Stimulated activated memory B cell treated with anti-CD40 and anti-IgM and Interleukin-4, amounts not matched to agents 10 μg/mL and 1 μg/mL and 100 μg/mL, for 72 hours (primary cell): ENCODE data around the gene EXD3.

Experiments
- ATAC-seq: fragments of 150-1000 bp; cut with Tn5 transposase; 2 replicates; pipeline ENCODE4 v1.10.0; 2021
- H3K27ac Mint-ChIP-seq: one replicate; pipeline ENCODE4 v1.8.0; 2022; ENCODE audit warnings: mild to moderate bottlenecking, mixed read lengths
- H3K27me3 Mint-ChIP-seq: one replicate; pipeline ENCODE4 v1.8.0; 2022; ENCODE audit warnings: mixed read lengths
- H3K36me3 Mint-ChIP-seq: one replicate; pipeline ENCODE4 v1.8.0; 2022; ENCODE audit warnings: mixed read lengths
- H3K4me1 Mint-ChIP-seq: one replicate; pipeline ENCODE4 v1.8.0; 2022; ENCODE audit warnings: mixed read lengths
- H3K4me3 Mint-ChIP-seq: one replicate; pipeline ENCODE4 v1.8.0; 2022; ENCODE audit warnings: mild to moderate bottlenecking, moderate library complexity, mixed read lengths
- H3K9me3 Mint-ChIP-seq: one replicate; pipeline ENCODE4 v1.8.0; 2022; ENCODE audit warnings: mixed read lengths

The EXD3 gene

GRCh38 chr9:137286975-137287383 lies 136.0 kb downstream of the EXD3 start:
- peak overlapping the region; percentile 15 for H3K4me3 Mint-ChIP-seq
- H3K36me3 Mint-ChIP-seq, result no peaks in the 10 kb centered on the region
- H3K9me3 Mint-ChIP-seq, result peaks cover 3% of the 10 kb centered on the region
- H3K27ac Mint-ChIP-seq, result peak overlapping the region; percentile 89
- no peaks in the 10 kb centered on the region for H3K27me3 Mint-ChIP-seq
- peaks cover 26% of the 10 kb centered on the region for H3K4me1 Mint-ChIP-seq
- peak; percentile 42 for ATAC-seq

GRCh38 chr9:137281345-137282116 lies 141.4 kb downstream of the EXD3 start:
- H3K9me3 Mint-ChIP-seq, result no peaks in the 10 kb centered on the region
- no peaks in the 10 kb centered on the region for H3K36me3 Mint-ChIP-seq
- peaks cover 33% of the 10 kb centered on the region for H3K4me1 Mint-ChIP-seq
- ATAC-seq, result no peak
- H3K27ac Mint-ChIP-seq, result no peak overlapping the region
- H3K4me3 Mint-ChIP-seq, result no peak overlapping the region
- no peaks in the 10 kb centered on the region for H3K27me3 Mint-ChIP-seq

- no peaks in the 10 kb centered on the region for H3K36me3 Mint-ChIP-seq
- no peak overlapping the region for H3K4me3 Mint-ChIP-seq
- ATAC-seq, result peak; percentile 25
These were observed 142.3 kb downstream of the EXD3 start for GRCh38 chr9:137280474-137281344.

GRCh38 chr9:137279741-137280473 lies 143.1 kb downstream of the EXD3 start:
- peaks cover 40% of the 10 kb centered on the region for H3K4me1 Mint-ChIP-seq
- no peaks in the 10 kb centered on the region for H3K9me3 Mint-ChIP-seq
- no peak overlapping the region for H3K4me3 Mint-ChIP-seq
- no peaks in the 10 kb centered on the region for H3K36me3 Mint-ChIP-seq
- no peak for ATAC-seq
- H3K27me3 Mint-ChIP-seq, result no peaks in the 10 kb centered on the region
- H3K27ac Mint-ChIP-seq, result no peak overlapping the region

More at GRCh38 chr9:137280474-137281344, 142.3 kb downstream of the EXD3 start:
- H3K9me3 Mint-ChIP-seq, result no peaks in the 10 kb centered on the region
- no peak overlapping the region for H3K27ac Mint-ChIP-seq
- H3K27me3 Mint-ChIP-seq, result no peaks in the 10 kb centered on the region
- peaks cover 33% of the 10 kb centered on the region for H3K4me1 Mint-ChIP-seq

GRCh38 chr9:137278721-137279711 lies 143.9 kb downstream of the EXD3 start:
- H3K4me1 Mint-ChIP-seq, result peaks cover 49% of the 10 kb centered on the region
- no peak for ATAC-seq
- no peaks in the 10 kb centered on the region for H3K27me3 Mint-ChIP-seq
- no peaks in the 10 kb centered on the region for H3K36me3 Mint-ChIP-seq
- H3K27ac Mint-ChIP-seq, result no peak overlapping the region
- H3K4me3 Mint-ChIP-seq, result no peak overlapping the region
- no peaks in the 10 kb centered on the region for H3K9me3 Mint-ChIP-seq

- ATAC-seq, result peak; percentile 35
- H3K27ac Mint-ChIP-seq, result peak overlapping the region; percentile 96
- H3K36me3 Mint-ChIP-seq, result peaks cover 7% of the 10 kb centered on the region
These were observed 144.8 kb downstream of the EXD3 start for GRCh38 chr9:137278061-137278701.

GRCh38 chr9:137277329-137278041 lies 145.5 kb downstream of the EXD3 start, which contains the start of gene TOR4A:
Gene TOR4A, plus strand, starts transcription at chr9:137277726. Its CDS starts 964 bp downstream, at chr9:137278690.
- peak within 1 kb of the TSS; percentile 96 for H3K27ac Mint-ChIP-seq
- peaks cover 45% of the 10 kb centered on the region for H3K4me1 Mint-ChIP-seq
- no peaks in the 10 kb centered on the region for H3K9me3 Mint-ChIP-seq
- H3K27me3 Mint-ChIP-seq, result no peaks in the 10 kb centered on the region
- ATAC-seq, result peak; percentile 73
- H3K4me3 Mint-ChIP-seq, result peak within 1 kb of the TSS; percentile 94
- peaks cover 10% of the 10 kb centered on the region for H3K36me3 Mint-ChIP-seq

More at GRCh38 chr9:137278061-137278701, 144.8 kb downstream of the EXD3 start:
- Mint-ChIP-seq H3K27me3 (no peaks in the 10 kb centered on the region), H3K4me3 (peak overlapping the region; percentile 94), H3K4me1 (peaks cover 49% of the 10 kb centered on the region), H3K9me3 (no peaks in the 10 kb centered on the region)

GRCh38 chr9:137276473-137277328 lies 146.3 kb downstream of the EXD3 start:
- H3K36me3 Mint-ChIP-seq, result peaks cover 10% of the 10 kb centered on the region
- H3K27ac Mint-ChIP-seq, result peak overlapping the region; percentile 96
- H3K4me3 Mint-ChIP-seq, result peak overlapping the region; percentile 94
- peak; percentile 1 for ATAC-seq
- no peaks in the 10 kb centered on the region for H3K27me3 Mint-ChIP-seq
- H3K9me3 Mint-ChIP-seq, result no peaks in the 10 kb centered on the region
- H3K4me1 Mint-ChIP-seq, result peaks cover 38% of the 10 kb centered on the region

- Mint-ChIP-seq H3K27ac (peak overlapping the region; percentile 96), H3K27me3 (no peaks in the 10 kb centered on the region)
- no peak for ATAC-seq
These were observed 147.1 kb downstream of the EXD3 start for GRCh38 chr9:137275588-137276472.

GRCh38 chr9:137275203-137275587 lies 147.8 kb downstream of the EXD3 start:
- Mint-ChIP-seq H3K4me3 (peak overlapping the region; percentile 55), H3K27me3 (no peaks in the 10 kb centered on the region), H3K36me3 (peaks cover 10% of the 10 kb centered on the region), H3K27ac (peak overlapping the region; percentile 96), H3K9me3 (no peaks in the 10 kb centered on the region), H3K4me1 (peaks cover 46% of the 10 kb centered on the region)
- no peak for ATAC-seq

More at GRCh38 chr9:137275588-137276472, 147.1 kb downstream of the EXD3 start:
- H3K9me3 Mint-ChIP-seq, result no peaks in the 10 kb centered on the region
- H3K4me1 Mint-ChIP-seq, result peaks cover 45% of the 10 kb centered on the region
- peaks cover 10% of the 10 kb centered on the region for H3K36me3 Mint-ChIP-seq
- H3K4me3 Mint-ChIP-seq, result peak overlapping the region; percentile 55

- no peak overlapping the region for H3K4me3 Mint-ChIP-seq
- no peak for ATAC-seq
- peaks cover 60% of the 10 kb centered on the region for H3K4me1 Mint-ChIP-seq
- peaks cover 21% of the 10 kb centered on the region for H3K36me3 Mint-ChIP-seq
- H3K27ac Mint-ChIP-seq, result peak overlapping the region; percentile 96
- no peaks in the 10 kb centered on the region for H3K27me3 Mint-ChIP-seq
- H3K9me3 Mint-ChIP-seq, result no peaks in the 10 kb centered on the region
These were observed 149.2 kb downstream of the EXD3 start for GRCh38 chr9:137273611-137274320.
